HUDEP-2 (cell line): ENCODE measurements around the gene PDXDC1.
A peak's percentile ranks its signal among the peaks of the same experiment; 100 is the strongest.
"Not testable (repeated sequence)": the region's sequence is repeated elsewhere in the genome, so short reads cannot be mapped to it uniquely, and the experiment has no call there.

Source experiments
- DNase-seq, 76 experiments: peaks; one replicate each; lab custom pipeline; 2025; ENCODE audit not compliant: unreplicated experiment in 76 of 76; lab: John Stamatoyannopoulos, UW

Gene PDXDC1

GRCh38 chr16:15146264-15146662 lies 171.4 kb downstream of the PDXDC1 start:
- DNase-seq, result not testable (repeated sequence)

GRCh38 chr16:15148831-15149230 lies 174.0 kb downstream of the PDXDC1 start:
- DNase-seq, result not testable (repeated sequence)

- DNase-seq, result not testable (repeated sequence)
These were observed 174.4 kb downstream of the PDXDC1 start for GRCh38 chr16:15149260-15149659.

- peak in 7 of 76 experiments; percentile 3 to 33 (median 11) for DNase-seq
These were observed 179.2 kb downstream of the PDXDC1 start for GRCh38 chr16:15154005-15154404.

GRCh38 chr16:15154650-15155562 lies 180.1 kb downstream of the PDXDC1 start:
- DNase-seq, result peak in 72 of 76 experiments; percentile 45 to 93 (median 83)

- DNase-seq, result not testable (repeated sequence)
These were observed 182.8 kb downstream of the PDXDC1 start for GRCh38 chr16:15157644-15158043.

GRCh38 chr16:15159671-15160070 lies 184.8 kb downstream of the PDXDC1 start:
- DNase-seq, result not testable (repeated sequence)

GRCh38 chr16:15160571-15160970 lies 185.7 kb downstream of the PDXDC1 start:
- DNase-seq, result not testable (repeated sequence)

- DNase-seq, result not testable (repeated sequence)
These were observed 188.2 kb downstream of the PDXDC1 start for GRCh38 chr16:15163055-15163454.

- DNase-seq, result not testable (repeated sequence)
These were observed 191.4 kb downstream of the PDXDC1 start for GRCh38 chr16:15166177-15166576.

- not testable (repeated sequence) for DNase-seq
These were observed 193.5 kb downstream of the PDXDC1 start for GRCh38 chr16:15168303-15168702.

GRCh38 chr16:15168953-15169652 lies 194.3 kb downstream of the PDXDC1 start:
- not testable (repeated sequence) for DNase-seq

- not testable (repeated sequence) for DNase-seq
These were observed 205.1 kb downstream of the PDXDC1 start for GRCh38 chr16:15179909-15180308.

- DNase-seq, result not testable (repeated sequence)
These were observed 206.1 kb downstream of the PDXDC1 start for GRCh38 chr16:15180946-15181345.

- not testable (repeated sequence) for DNase-seq
These were observed 209.2 kb downstream of the PDXDC1 start for GRCh38 chr16:15184000-15184399.
